ENCODE data around the gene VPS4B.

The VPS4B gene

GRCh38 chr18:63367053-63367953 lies 55.0 kb downstream of the VPS4B start, which contains the start of gene KDSR:
Gene KDSR, minus strand, starts transcription at chr18:63367206. Its CDS starts 88 bp downstream, at chr18:63367118.
- TF ChIP-seq GATA3 (IDR thresholded peaks at IDR 0.05; ENCODE audit: low read depth, low read length) (no peak), GATA2 (IDR thresholded peaks at IDR 0.05; ENCODE audit: low read depth, low read length) (0 out of 2 replicates have a peak, but pooled peaks have one; percentile 24)

- TF ChIP-seq GATA2 (IDR thresholded peaks at IDR 0.05; ENCODE audit: low read depth, low read length) (no peak), GATA3 (IDR thresholded peaks at IDR 0.05; ENCODE audit: low read depth, low read length) (no peak)
Observed at GRCh38 chr18:63366213-63367052, 55.8 kb downstream of the VPS4B start.

GRCh38 chr18:63365876-63366212 lies 56.4 kb downstream of the VPS4B start:
- TF ChIP-seq GATA3 (IDR thresholded peaks at IDR 0.05; ENCODE audit: low read depth, low read length) = no peak
- no peak for TF ChIP-seq GATA2 (IDR thresholded peaks at IDR 0.05; ENCODE audit: low read depth, low read length)

GRCh38 chr18:63363951-63364350 lies 58.3 kb downstream of the VPS4B start:
- TF ChIP-seq GATA3 (IDR thresholded peaks at IDR 0.05; ENCODE audit: low read depth, low read length) (no peak), GATA2 (IDR thresholded peaks at IDR 0.05; ENCODE audit: low read depth, low read length) (no peak)

GRCh38 chr18:63356272-63356896 lies 65.9 kb downstream of the VPS4B start:
- no peak for TF ChIP-seq GATA3 (IDR thresholded peaks at IDR 0.05; ENCODE audit: low read depth, low read length)
- no peak for TF ChIP-seq GATA2 (IDR thresholded peaks at IDR 0.05; ENCODE audit: low read depth, low read length)

- no peak for TF ChIP-seq GATA2 (IDR thresholded peaks at IDR 0.05; ENCODE audit: low read depth, low read length)
Observed at GRCh38 chr18:63350230-63350629, 72.0 kb downstream of the VPS4B start.

- TF ChIP-seq GATA3 (IDR thresholded peaks at IDR 0.05; ENCODE audit: low read depth, low read length) (no peak), GATA2 (IDR thresholded peaks at IDR 0.05; ENCODE audit: low read depth, low read length) (no peak)
Observed at GRCh38 chr18:63348508-63349136, 73.7 kb downstream of the VPS4B start.

GRCh38 chr18:63346480-63347183 lies 75.6 kb downstream of the VPS4B start:
- TF ChIP-seq GATA2 (IDR thresholded peaks at IDR 0.05; ENCODE audit: low read depth, low read length) = no peak
- TF ChIP-seq GATA3 (IDR thresholded peaks at IDR 0.05; ENCODE audit: low read depth, low read length) = no peak

- no peak for TF ChIP-seq GATA2 (IDR thresholded peaks at IDR 0.05; ENCODE audit: low read depth, low read length)
- no peak for TF ChIP-seq GATA3 (IDR thresholded peaks at IDR 0.05; ENCODE audit: low read depth, low read length)
Observed at GRCh38 chr18:63346031-63346430, 76.2 kb downstream of the VPS4B start.

- TF ChIP-seq GATA2 (IDR thresholded peaks at IDR 0.05; ENCODE audit: low read depth, low read length) (no peak), GATA3 (IDR thresholded peaks at IDR 0.05; ENCODE audit: low read depth, low read length) (no peak)
Observed at GRCh38 chr18:63344918-63345317, 77.4 kb downstream of the VPS4B start.

GRCh38 chr18:63344263-63344662 lies 78.0 kb downstream of the VPS4B start:
- no peak for TF ChIP-seq GATA2 (IDR thresholded peaks at IDR 0.05; ENCODE audit: low read depth, low read length)
- TF ChIP-seq GATA3 (IDR thresholded peaks at IDR 0.05; ENCODE audit: low read depth, low read length) = no peak

- TF ChIP-seq GATA2 (IDR thresholded peaks at IDR 0.05; ENCODE audit: low read depth, low read length) (no peak), GATA3 (IDR thresholded peaks at IDR 0.05; ENCODE audit: low read depth, low read length) (no peak)
Observed at GRCh38 chr18:63342206-63342605, 80.1 kb downstream of the VPS4B start.

- TF ChIP-seq GATA3 (IDR thresholded peaks at IDR 0.05; ENCODE audit: low read depth, low read length) = no peak
- TF ChIP-seq GATA2 (IDR thresholded peaks at IDR 0.05; ENCODE audit: low read depth, low read length) = no peak
Observed at GRCh38 chr18:63339920-63340484, 82.3 kb downstream of the VPS4B start.
